HG03064 (cell line): Measurements from ENCODE around the gene NLRC5.
"Not testable (repeated sequence)": the region's sequence is repeated elsewhere in the genome, so short reads cannot be mapped to it uniquely, and the experiment has no call there.

Experiments used
- ATAC-seq: cut with Tn5 transposase; IDR thresholded peaks from one replicate; pipeline ENCODE4 v1.9.1; 2021; ENCODE audit warnings: low read depth; ENCODE audit not compliant: unreplicated experiment

Gene NLRC5

DNA sequence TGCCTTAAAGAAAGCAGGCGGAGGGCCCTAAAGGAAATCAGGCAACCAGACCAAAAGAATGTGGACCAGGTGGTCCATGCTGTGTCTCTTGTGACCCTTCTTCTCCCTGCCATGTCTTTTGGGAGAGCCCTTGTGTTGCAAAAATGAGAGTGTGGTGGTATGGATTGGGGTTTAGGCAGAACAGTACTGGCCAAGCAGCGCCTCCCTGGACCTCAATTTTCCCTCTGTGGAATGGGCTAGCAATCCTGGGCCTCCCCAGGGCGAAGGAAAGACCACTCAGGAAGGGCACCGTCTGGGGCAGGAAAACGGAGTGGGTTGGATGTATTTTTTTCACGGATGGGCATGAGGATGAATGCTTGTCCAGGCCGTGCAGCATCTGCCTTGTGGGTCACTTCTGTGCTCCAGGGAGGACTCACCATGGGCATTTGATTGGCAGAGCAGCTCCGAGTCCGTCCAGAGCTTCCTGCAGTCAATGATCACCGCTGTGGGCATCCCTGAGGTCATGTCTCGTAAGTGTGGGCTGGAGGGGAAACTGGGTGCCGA lies 7.6 kb upstream of the NLRC5 start:
- no peak for ATAC-seq

DNA sequence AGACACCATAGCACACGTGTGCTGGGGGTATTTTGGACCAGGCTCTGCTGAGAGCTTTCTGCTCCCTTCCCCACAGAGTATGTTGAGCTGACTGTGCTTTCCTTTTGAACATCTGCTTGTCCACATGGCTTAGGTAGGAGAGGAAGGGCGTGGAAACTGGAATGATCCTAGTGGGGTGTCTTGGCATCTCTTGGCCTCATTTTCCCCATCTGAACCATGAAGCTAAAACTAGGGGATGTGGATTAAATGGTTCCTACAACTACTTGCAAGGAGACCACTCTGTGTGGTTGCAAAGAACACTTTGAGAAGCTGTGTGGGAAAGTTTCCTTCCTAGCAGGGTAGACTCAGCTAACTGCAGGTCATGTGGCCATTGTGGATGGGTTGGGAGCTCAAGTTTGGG lies 6.7 kb upstream of the NLRC5 start:
- ATAC-seq = no peak

DNA sequence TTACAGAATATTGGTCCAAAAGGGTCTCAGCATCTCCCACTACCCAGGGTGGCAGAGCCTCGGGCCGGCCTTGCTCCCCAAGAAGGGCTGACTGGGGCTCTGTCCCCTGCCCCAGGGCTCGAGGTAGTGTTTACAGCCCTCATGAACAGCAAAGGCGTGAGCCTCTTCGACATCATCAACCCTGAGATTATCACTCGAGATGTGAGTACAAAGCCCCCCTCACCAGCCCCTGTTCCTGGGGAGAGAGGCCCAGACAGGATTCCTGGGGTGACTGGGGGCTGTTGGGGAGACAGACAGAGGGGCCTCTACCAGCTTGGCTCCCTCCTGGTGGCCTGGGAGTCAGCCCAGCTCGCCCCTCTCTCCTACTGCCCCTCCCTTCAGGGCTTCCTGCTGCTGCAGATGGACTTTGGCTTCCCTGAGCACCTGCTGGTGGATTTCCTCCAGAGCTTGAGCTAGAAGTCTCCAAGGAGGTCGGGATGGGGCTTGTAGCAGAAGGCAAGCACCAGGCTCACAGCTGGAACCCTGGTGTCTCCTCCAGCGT lies 6.1 kb upstream of the NLRC5 start:
- no peak for ATAC-seq

DNA sequence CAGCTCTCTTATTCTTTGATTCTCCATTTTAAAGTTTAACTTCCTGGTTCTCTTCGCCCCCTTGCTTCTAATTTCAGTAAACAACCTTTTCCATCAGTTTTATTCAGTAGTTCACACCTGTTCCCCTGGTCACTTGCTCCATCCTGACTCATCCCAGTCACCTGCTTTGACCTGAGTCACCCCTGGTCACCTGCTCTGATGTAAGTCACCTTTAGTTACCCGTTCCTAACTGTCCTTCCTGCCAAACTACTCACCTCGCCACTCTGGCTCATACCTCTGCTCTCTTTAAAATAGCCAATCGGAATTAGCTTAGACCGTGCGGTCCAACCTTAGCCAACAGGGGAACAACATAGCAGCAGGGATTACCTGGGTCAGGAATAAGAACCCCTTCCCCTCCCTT lies 4.7 kb upstream of the NLRC5 start:
- no peak for ATAC-seq

DNA sequence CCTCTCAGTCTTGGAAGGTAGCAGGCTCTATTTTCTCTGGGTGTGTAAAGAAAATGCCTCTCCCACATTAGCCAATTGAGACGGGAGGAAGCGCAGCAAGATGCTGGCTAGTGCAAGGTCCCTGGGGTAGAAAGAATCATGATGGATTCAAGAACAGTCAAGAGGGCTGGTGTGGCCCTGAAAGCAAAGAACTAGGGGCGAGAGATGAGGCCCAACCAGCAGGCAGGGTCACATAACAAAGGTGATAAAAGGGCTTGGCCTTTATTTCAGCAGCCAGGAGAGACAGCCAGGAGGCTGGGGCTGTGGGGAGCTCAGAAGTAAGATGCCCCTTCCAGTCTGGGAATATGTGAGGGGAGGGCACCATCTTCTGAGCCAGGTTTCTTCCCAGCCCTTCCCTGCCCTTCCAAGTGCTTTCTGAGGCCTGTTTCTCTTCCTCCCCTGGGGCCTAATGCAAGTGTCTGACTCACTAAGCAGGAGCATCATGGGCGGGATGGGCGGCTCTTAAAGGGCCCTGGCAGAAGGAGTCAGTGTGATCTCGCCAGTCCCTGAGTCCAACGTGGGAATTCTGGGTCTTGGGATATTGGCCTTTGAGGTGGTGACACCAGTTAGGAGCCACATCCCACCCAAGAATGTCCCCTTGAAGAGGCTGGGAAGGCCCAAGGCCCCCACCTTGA lies 3.9 kb upstream of the NLRC5 start:
- ATAC-seq = no peak

DNA sequence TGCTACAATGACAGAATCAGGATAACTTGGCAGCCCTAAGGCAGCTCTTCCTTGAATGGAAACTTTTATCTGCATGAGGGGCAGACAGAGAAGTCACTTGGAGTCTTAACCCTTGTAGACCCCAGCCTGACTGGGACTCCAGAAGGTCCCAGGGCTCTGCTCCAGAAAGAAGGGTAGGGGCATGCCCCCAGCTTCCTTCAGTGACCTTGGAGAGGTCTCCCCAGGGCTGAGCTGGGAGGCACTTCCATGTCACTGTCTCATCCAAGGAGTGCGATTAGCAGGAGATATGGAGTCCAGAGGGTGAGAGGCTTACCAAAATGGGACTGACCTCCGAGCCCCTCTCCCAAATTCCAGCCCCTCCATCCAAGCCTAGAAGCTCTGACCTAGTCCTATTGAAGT lies 3.4 kb upstream of the NLRC5 start:
- ATAC-seq = no peak

DNA sequence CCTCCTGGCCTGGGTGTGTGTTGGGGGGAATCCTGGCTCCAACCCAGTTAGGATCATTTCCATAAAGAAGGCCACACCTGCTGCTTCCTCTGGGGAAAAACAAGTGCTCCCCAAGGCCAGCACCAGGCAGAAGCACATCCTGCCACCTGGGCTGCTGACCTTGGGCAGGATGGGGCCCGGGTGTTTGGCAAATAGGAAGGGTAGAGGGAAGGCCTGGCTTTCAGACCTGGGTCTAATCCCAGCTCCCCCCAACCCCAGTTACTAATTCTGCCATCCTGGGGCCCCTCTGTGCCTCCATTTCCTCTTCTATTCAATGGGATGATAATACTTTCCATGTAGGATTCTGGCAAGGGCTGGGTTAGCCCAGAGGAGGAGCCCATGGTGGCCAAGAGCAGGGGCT lies 3.0 kb upstream of the NLRC5 start:
- no peak for ATAC-seq

DNA sequence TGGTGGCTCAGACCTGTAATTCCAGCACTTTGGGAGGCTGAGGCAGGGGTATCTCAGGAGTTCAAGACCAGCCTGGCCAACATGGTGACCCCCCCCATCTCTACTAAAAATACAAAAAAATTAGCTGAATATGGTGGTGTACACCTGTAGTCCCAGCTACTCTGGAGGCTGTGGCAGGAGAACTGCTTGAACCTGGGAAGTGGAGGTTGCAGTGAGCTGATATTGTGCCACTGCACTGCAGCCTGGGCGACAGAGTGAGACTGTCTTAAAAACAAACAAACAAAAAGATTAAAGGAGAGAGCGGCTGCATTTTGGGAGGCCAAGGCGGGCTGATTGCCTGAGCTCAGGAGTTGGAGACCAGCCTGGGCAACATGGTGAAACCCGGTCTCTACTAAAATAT lies 2.4 kb upstream of the NLRC5 start:
- ATAC-seq = not testable (repeated sequence)

DNA sequence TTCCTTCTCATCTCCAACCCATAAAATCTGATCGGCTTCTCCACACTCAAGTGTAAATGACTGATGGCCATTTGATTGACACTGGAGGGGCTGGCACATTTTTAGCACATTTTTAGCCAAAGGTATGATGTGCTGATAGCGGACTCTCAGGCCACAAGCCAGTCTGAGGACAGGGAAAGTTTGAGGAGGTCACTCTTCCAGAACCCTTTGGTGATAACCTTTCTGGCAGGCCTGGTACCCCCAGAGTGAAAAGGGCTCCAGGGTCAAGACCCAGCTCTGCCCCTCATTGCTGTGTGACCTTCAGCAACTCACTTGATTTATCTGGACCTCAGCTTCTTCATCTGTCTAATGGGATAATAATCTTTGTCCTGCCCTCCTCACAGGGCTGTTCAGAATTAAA lies 1.7 kb upstream of the NLRC5 start:
- no peak for ATAC-seq

DNA sequence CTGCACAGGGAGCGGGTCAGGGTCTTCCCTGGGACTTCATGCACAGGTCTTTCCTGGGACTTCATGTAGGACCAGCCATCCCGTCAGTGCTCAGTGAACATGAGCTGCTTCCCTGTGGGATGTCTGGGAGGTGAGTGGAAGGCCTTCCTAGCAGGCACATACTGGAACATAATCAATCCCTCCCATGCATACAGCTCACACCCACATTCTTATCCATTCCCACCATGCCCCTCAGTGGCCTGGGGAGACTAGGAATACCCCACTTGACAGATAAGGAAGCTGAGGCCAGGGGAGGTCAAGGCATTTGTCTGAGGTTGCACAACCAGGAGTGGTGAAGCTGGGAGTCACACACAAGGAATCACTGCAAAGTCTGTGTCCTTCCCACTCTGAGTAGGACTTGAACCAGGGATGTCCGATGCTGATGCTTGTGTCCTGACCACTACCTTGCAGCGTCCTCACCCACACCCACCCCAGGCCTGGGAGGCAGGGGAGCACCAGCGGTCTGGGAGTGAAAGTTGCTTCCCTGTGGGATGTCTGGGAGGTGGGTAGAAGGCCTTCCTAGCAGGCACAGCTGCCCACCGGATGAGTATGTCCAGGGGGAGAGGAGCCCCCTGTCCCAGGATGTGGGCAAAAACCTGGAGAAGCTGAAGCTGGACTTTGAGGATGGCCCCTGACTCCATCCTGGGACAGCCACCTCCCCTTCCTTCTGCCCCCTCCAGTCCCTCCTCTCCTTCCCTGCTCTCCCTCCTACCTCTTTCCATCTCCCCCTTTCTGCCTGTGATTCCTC lies 1.0 kb upstream of the NLRC5 start:
- ATAC-seq = no peak

DNA sequence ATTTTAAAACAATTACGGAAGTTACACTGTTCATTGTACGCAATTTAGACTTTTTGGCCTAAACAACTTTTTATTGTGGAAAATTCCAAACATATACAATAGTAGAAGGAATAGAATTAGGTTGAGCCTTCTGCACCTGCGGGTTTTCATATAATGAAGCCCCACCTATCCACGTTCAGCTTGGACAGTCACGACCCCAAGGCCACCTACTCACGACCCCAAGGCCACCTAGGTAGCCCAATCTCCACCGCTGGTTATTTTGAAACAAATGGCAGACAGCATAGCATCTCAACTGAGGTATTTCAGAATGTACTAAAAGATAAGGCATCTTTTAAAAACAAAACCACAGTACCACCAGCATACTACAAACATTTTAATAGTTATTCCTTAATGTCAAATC lies 631 bp downstream of the NLRC5 start:
- ATAC-seq = no peak

DNA sequence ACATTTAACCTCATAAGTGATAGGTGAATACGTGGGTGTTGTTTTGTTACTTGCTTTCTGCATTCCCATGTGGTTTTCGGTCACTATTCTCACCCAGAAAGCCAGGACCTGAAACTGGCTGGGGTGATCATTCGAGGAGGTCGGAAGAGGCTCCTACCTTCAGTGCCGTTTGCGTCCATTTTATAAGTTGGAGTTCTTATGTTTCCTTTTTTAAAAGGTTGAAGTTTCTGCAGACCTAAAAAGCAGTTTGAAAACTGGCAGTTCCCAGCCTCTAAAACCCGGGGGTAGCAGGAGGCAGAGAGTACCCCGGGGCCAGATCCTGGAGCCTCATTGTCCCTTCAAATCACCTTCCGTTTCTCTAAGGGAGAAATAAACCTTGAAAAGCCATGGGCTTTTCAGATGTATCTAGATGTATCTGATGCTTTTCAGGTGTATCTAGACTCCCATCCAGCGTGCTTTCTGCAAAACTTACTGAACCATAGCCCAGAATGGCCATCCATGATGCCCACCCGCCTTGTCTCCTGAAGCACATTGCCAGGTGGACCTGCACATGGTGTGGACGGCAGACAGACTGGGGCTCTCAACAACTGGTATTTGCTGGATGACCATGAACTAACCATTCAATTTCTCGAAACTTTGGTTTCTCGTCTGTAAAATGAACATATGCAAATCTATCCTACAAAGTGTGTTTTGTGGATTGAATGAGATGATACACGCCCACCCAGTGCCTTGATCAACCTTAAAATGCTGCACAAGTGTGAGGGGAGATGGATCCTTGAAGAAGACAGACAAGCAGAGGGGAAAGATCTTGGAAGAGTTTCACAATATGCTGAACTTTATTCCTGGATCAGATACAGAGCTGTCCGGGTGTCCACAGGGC lies 1.3 kb downstream of the NLRC5 start:
- no peak for ATAC-seq

DNA sequence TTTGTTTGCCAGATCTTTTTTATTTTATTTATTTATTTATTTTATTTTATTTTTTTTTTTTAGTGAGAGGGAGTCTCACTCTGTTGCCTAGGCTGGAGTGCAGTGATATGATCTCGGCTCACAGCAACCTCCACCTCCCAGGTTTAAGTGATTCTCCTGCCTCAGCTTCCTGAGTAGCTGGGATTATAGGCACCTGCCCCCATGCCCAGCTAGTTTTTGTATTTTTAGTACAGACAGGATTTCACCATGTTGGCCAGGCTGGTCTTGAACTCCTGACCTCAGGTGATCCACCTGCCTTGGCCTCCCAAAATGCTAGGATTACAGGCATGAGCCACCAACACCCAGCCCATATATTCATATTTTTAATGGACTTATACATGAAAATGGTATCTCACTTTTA lies 3.1 kb downstream of the NLRC5 start:
- not testable (repeated sequence) for ATAC-seq

DNA sequence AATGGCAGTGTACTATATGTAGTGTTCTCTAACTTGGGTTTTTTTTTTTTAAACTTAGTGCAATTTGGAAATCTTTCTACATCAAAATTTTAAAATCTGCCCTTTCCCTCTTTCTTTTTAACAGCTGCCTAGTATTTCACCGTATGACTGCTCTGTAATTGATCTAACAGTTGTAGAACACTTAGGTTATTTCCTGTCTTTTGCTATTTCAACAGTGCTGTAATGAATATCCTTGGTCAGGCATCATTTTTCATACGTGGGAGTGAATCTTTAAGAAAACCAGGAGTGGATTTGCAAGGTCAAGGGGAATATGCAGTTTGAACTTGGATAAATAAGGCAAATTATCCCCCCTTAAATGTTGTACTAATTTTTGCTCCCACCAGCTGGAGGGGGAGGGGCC lies 3.8 kb downstream of the NLRC5 start:
- no peak for ATAC-seq

DNA sequence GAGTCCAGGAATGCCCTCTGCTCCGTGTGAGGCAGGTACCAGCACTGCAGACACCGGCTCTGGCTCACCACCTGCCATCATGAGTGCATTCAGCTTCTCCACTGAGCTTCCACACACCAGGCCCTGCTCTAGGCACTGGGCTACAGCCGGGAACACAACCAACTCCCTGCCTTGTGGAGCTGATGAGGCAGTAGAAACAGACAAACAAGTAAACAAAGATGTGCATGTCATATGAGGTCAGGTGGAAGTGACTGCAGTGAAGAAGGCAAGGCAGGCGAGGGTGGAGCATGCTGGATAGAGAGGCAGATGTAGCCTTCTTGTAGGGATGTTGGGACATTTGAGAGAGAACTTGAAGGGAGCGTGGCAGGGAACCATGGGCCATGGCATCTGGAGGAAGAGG lies 5.0 kb downstream of the NLRC5 start:
- ATAC-seq = no peak

DNA sequence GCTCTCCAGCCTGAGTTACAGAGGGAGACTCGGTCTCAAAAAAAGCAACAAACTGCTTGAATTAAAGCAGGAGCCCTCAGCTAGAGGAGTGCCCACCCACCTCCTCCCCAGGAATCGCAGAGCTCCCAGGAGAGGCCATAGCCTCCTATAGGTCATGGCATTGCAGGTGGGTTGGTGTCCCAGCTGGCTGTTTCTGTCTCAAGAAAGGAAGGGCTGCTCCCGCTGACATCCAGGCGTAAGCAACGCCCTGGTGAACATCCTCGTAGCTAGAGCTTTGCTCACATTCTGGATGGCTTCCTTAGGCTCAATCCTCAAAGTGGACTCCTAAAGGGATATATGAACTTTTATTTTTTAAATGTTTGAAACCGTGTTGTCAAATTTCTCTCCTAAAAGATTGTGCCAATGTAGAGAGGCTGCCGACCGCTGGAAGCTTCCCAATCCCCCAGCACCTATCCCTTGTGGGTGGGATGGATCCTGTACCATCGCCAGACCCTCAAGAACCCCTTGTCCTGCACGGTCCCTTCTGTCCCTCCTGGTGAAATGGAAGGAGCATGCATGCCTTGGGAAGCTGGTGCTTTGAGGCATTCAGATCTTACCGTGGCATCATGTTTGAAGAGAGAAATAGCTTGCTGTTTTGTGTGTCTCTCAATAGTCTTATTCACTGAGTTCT lies 5.9 kb downstream of the NLRC5 start:
- no peak for ATAC-seq

DNA sequence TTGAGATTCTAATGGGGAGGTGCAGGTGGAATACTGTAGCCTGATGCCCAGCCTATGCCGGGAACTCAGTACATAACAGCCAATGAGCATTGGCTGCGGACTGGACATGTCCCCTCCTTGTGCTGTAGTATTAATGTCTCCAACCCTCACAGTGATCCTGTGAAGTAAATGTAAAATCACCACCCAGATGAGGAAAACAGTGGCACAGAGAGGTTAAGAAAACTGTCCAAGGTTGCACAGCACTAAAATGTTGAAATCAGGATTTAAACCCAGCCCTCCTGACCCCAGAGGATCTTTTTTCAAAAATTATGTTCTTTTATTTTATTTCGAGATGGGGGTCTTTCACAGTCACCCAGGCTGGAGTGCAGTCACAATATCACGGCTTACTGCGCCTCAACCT lies 7.9 kb downstream of the NLRC5 start:
- no peak for ATAC-seq

DNA sequence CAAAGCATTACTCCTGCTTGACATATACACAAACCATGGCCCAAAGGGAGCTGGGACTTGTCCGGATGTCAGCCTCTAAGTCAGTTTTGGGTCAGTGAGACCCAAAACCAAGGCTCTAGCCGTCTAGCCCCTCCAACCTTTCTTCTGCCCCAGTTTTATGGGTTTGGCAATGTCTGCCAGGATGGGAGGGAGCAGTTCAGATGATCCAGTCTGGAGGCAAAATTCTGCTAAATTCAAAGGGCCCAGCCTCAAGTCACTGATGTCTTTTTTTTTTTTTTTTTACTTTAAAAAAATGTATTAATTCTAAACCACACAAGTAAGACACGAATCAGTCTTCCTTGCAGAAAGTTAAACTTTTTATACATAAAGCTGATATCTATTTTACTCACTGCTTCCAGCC lies 8.6 kb downstream of the NLRC5 start:
- no peak for ATAC-seq

DNA sequence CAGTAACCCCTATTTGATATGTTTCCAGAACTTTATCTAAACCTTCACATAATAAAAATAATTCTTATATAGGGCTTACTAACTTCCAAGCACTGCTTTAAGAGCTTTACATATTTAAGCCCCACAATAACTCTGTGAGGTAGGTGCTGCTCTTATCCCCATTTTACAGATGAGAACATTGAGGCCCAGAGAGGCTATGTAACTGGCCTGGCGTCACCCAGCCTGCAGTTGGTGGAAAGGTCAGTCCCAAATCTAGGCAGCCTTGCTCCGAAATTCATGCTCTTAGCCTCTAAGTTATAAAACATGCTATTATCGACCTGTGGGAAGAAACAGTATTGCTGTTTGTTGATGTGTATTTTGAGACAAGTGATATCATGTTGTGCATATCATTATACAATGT lies 9.0 kb downstream of the NLRC5 start:
- no peak for ATAC-seq

DNA sequence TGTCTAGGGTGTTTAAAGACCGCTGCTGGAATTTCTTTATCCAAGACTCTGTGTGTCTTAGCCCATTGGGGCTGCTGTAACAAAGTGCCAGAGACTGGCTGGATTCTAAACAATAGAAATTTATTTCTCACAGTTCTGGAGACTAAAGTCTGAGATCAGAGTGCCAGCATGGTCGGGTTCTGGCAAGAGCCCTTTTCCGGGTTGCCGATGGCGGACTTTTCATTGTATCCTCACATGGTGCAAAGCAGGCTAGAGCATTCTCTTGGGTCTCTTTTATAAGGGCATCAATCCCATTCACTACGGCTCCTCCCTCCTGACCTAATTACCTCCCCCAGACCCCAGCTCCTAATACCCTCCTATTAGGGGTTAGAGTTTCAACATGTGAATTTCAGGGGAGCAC lies 9.5 kb downstream of the NLRC5 start:
- ATAC-seq = no peak
